Osteoblast (primary cell): ENCODE data around the gene NTNG2. TPM values are rescaled to one million over a fixed set of nuclear protein-coding genes. Genes with fewer than 3 reads are reported as not detected.

Experiments
- DNase-seq: peaks from one replicate; pipeline ENCODE4 v3.0.0; 2011; ENCODE audit warnings: low spot score, mixed read lengths; ENCODE audit not compliant: insufficient read length; ENCODE audit errors: missing footprints
- H2AFZ ChIP-seq: 2 replicates; pipeline ENCODE4 v1.6.0; 2011; ENCODE audit warnings: mild to moderate bottlenecking, low read length
- H3K27ac ChIP-seq: 2 replicates; pipeline ENCODE4 v1.5.1; 2011; ENCODE audit warnings: mild to moderate bottlenecking, low read depth, low read length, moderate library complexity
- H3K27me3 ChIP-seq: 2 replicates; pipeline ENCODE4 v1.6.0; 2012; ENCODE audit warnings: mild to moderate bottlenecking, control low read depth, inconsistent platforms, low read length, moderate library complexity; ENCODE audit not compliant: insufficient read depth
- H3K36me3 ChIP-seq: 2 replicates; pipeline ENCODE4 v1.5.1; 2011; ENCODE audit warnings: mild to moderate bottlenecking, low read length, control low read depth, moderate library complexity; ENCODE audit not compliant: insufficient read depth
- H3K4me1 ChIP-seq: 2 replicates; pipeline ENCODE4 v1.5.1; 2011; ENCODE audit warnings: mild to moderate bottlenecking, low read length, control low read depth, moderate library complexity; ENCODE audit not compliant: insufficient read depth
- H3K4me2 ChIP-seq: 2 replicates; pipeline ENCODE4 v1.6.0; 2011; ENCODE audit warnings: mild to moderate bottlenecking, low read length; ENCODE audit not compliant: insufficient read depth
- H3K4me3 ChIP-seq: fragments of 200-600 bp; sonication (generic); 3 replicates; pipeline ENCODE4 v1.5.1; 2012; ENCODE audit warnings: mild to moderate bottlenecking, low read length, inconsistent platforms; ENCODE audit not compliant: insufficient read depth
- H3K79me2 ChIP-seq: 2 replicates; pipeline ENCODE4 v1.6.0; 2012; ENCODE audit warnings: mild to moderate bottlenecking, low read length, control low read depth, inconsistent platforms; ENCODE audit not compliant: insufficient read depth
- H3K9me3 ChIP-seq: 2 replicates; pipeline ENCODE4 v1.5.1; 2011; ENCODE audit warnings: low read depth, low read length, control low read depth
- H4K20me1 ChIP-seq: 2 replicates; pipeline ENCODE4 v1.6.0; 2012; ENCODE audit warnings: mild to moderate bottlenecking, low read length, control low read depth; ENCODE audit not compliant: insufficient read depth
- CTCF ChIP-seq: IDR thresholded peaks from 2 replicates; pipeline ENCODE4 v1.5.1; 2011; ENCODE audit warnings: mild to moderate bottlenecking, low read depth, low read length, moderate library complexity; ENCODE audit errors: extremely low read depth
- total RNA-seq: library from RNA; depleted of rRNA; stranded (reverse); fragments of >200 nt; gene quantifications from 2 replicates; pipeline ENCODE4 v1.2.3, GENCODE V29; 2012

NTNG2 gene
- total RNA-seq, 1 donor: 9.4 TPM

GRCh38 chr9:132162764-132163456 is 1.1 kb downstream of the NTNG2 start:
- H4K20me1 ChIP-seq: peaks cover 35% of the 10 kb centered on the region
- no peaks in the 10 kb centered on the region for H3K79me2 ChIP-seq
- H3K9me3 ChIP-seq: no peaks in the 10 kb centered on the region
- H3K4me2 ChIP-seq: peak overlapping the region; percentile 93
- H3K27ac ChIP-seq: no peak overlapping the region
- H3K36me3 ChIP-seq: no peaks in the 10 kb centered on the region
- no peak overlapping the region for H2AFZ ChIP-seq
- H3K4me1 ChIP-seq: peaks cover 10% of the 10 kb centered on the region
- H3K4me3 ChIP-seq: peak overlapping the region; percentile 78
- DNase-seq: no peak
- TF ChIP-seq CTCF: no peak
- H3K27me3 ChIP-seq: peaks cover 77% of the 10 kb centered on the region

- peak; percentile 90 for DNase-seq
- no peaks in the 10 kb centered on the region for H3K79me2 ChIP-seq
- H3K4me1 ChIP-seq: peaks cover 10% of the 10 kb centered on the region
- no peak overlapping the region for H3K27ac ChIP-seq
- H3K4me2 ChIP-seq: peak overlapping the region; percentile 93
- H2AFZ ChIP-seq: no peak overlapping the region
- H3K9me3 ChIP-seq: no peaks in the 10 kb centered on the region
- peaks cover 74% of the 10 kb centered on the region for H3K27me3 ChIP-seq
- no peaks in the 10 kb centered on the region for H3K36me3 ChIP-seq
- peaks cover 40% of the 10 kb centered on the region for H4K20me1 ChIP-seq
- TF ChIP-seq CTCF: no peak
- H3K4me3 ChIP-seq: peak overlapping the region; percentile 19
These were observed 1.6 kb downstream of the NTNG2 start for GRCh38 chr9:132163457-132163875.

DNA sequence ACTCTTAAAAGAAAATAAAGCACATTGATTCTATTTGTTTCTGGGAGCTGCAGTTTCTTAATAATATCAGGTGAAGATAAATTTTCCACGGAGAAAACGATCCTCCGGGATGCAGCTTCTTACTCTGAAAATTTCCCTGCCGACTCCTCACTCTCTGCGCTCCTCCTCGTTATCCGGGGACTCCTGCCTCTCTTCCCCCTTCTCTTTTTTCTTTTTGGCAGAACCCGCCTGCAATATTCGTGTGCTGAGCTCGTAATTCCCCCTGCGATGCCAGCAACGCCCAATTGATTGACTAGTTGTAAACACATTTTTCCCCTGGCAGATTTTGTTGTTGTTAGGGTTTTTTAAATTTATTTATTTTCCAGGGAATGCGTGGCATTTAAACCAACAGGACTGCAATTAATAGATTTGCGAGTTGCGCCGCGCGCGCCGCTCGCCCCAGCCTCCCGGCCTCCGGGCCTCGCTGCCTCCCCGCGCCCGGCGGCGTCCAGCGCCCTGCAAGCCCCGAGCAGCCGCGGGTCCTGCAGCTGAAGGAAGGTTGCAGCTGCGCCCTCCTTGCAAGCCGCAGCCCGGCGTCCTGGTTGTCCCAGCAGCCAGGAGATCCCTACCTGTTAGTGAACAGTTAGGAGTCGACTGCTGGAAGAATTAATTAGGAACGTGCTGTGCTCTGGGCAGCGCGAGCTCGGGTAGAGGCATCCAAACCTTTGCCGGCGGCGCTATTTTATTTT is 2.2 kb downstream of the NTNG2 start:
- H3K36me3 ChIP-seq: no peaks in the 10 kb centered on the region
- H4K20me1 ChIP-seq: peaks cover 45% of the 10 kb centered on the region
- H3K27me3 ChIP-seq: peaks cover 74% of the 10 kb centered on the region
- no peak overlapping the region for H3K4me2 ChIP-seq
- no peak for TF ChIP-seq CTCF
- H2AFZ ChIP-seq: no peak overlapping the region
- H3K79me2 ChIP-seq: no peaks in the 10 kb centered on the region
- no peaks in the 10 kb centered on the region for H3K9me3 ChIP-seq
- no peak for DNase-seq
- H3K4me3 ChIP-seq: no peak overlapping the region
- H3K27ac ChIP-seq: no peak overlapping the region
- H3K4me1 ChIP-seq: peaks cover 10% of the 10 kb centered on the region
